Effector memory CD4-positive, alpha-beta T cell (primary cell): ENCODE data around the gene ARHGAP26.

Source experiments
- DNase-seq, 3 donors: peaks; one replicate each; pipeline ENCODE4 v3.0.0-alpha.2; 2020
- H3K27ac ChIP-seq: 2 replicates; pipeline ENCODE4 v1.7.0; 2013; ENCODE audit warnings: mild to moderate bottlenecking, low read length, moderate library complexity; ENCODE audit not compliant: insufficient read depth, poor library complexity, severe bottlenecking
- H3K27me3 ChIP-seq: replicated peaks from 2 replicates; pipeline ENCODE4 v1.7.0; 2013; ENCODE audit warnings: mild to moderate bottlenecking, low read length; ENCODE audit not compliant: insufficient read depth, control insufficient read depth, poor library complexity, severe bottlenecking
- H3K36me3 ChIP-seq: 2 replicates; pipeline ENCODE4 v1.7.0; 2013; ENCODE audit warnings: mild to moderate bottlenecking, low read length, moderate library complexity; ENCODE audit not compliant: control insufficient read depth, insufficient read depth
- H3K4me1 ChIP-seq: 2 replicates; pipeline ENCODE4 v1.7.0; 2013; ENCODE audit warnings: low read length, mild to moderate bottlenecking; ENCODE audit not compliant: control insufficient read depth, insufficient read depth, poor library complexity, severe bottlenecking
- H3K4me3 ChIP-seq: 2 replicates; pipeline ENCODE4 v1.7.0; 2013; ENCODE audit warnings: low read length, low read depth, mild to moderate bottlenecking; ENCODE audit not compliant: insufficient read depth, poor library complexity, severe bottlenecking
- H3K9me3 ChIP-seq: 2 replicates; pipeline ENCODE4 v1.7.0; 2013; ENCODE audit warnings: mild to moderate bottlenecking, low read length, moderate library complexity; ENCODE audit not compliant: control insufficient read depth

The ARHGAP26 gene

DNA sequence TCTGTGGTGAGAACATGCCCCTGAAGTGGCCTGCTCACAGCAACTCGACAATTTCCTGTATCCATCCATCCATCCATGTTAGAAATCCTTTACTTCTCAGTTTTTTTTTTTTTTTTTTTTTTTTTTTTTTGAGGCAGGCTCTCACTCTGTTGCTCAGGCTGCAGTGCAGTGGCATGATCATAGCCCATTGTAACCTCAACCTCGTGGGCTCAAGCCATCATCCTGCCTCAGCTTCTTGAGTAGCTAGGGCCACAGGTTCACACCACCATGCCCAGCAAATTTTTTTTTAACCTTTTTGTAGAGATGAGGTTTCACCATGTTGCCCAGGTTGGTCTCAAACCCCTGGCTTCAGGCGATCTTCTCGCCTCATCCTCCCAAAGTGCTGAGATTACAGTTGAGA, 259.1 kb downstream of the ARHGAP26 start:
- Histone ChIP-seq H3K9me3 (no peaks in the 10 kb centered on the region), H3K4me3 (no peak overlapping the region), H3K27ac (no peak overlapping the region), H3K27me3 (no peaks in the 10 kb centered on the region), H3K4me1 (peaks cover 12% of the 10 kb centered on the region), H3K36me3 (no peaks in the 10 kb centered on the region)
- DNase-seq: no peak

DNA sequence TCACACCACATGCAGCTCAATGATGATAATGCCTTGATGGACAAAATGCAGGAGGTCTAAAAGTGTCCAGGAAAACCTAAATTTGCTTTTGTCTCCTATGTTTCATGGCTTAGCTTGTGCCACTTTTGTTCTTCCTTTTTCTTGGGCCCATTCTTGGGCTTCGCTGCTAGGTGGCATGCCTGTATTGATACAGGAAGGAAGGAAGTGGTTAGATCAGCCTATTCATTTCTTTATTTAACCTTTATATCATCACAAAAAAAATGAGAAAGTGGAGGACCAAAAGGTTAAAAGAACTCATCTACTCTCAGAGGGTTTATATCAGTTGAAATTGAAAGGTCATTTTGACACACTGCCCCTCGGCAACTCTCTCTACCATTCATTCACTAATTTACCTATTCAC, 260.2 kb downstream of the ARHGAP26 start:
- Histone ChIP-seq H3K4me3 (no peak overlapping the region), H3K4me1 (peaks cover 12% of the 10 kb centered on the region), H3K9me3 (no peaks in the 10 kb centered on the region), H3K27ac (no peak overlapping the region), H3K27me3 (no peaks in the 10 kb centered on the region), H3K36me3 (no peaks in the 10 kb centered on the region)
- DNase-seq: no peak

DNA sequence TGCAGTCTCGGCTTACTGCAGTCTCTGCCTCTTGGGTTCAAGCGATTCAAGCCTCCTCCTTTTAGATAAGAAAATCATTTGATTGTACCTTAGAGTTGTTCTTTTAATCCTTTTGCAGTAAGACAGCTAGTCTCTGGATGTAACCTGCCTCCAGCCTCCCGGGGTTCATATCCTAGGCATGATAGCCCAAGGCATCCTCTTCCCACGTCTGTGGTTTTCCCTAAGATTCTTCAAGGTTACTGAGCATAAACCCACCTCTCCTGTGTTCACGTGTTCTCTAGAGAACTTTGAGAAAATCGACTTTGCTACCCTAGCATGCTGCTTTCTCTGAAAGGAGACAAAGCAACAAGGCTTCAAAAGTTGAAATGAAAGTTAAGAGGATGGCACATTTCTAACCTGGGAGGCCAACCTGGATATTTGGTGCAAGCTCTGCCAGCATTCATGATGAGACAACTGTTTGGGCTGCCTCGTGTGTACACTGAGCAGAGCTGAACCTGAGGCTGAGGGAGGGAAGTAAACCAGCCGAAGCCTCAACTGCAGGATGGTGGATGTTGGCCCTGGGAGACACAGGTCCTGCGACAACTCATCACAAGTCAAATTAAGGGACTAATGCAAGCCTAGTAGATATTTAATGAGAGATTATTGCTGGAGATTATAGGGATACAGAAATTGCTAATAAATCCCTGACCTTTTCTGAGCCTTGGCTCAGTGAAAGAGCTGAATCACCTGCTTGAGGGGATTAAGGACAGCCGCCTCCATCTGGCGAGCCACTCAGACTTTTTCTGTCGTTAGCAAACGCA, 261.8 kb downstream of the ARHGAP26 start:
- Histone ChIP-seq H3K27me3 (no peaks in the 10 kb centered on the region), H3K9me3 (no peaks in the 10 kb centered on the region), H3K27ac (no peak overlapping the region), H3K4me3 (no peak overlapping the region), H3K4me1 (peaks cover 12% of the 10 kb centered on the region), H3K36me3 (no peaks in the 10 kb centered on the region)
- DNase-seq: no peak

DNA sequence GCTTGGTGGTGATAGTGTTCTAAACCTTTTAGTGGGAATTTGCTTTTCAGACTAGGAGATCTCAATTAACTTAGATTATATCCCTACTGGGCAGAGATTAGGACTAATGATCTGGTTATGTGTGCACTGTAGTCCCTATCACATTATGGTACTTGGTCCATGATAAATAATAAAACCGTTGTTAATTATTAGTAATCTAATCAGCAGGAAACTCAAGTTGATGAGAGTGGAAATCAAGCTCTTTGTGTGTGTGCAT, 262.3 kb downstream of the ARHGAP26 start:
- Histone ChIP-seq H3K9me3 (no peaks in the 10 kb centered on the region), H3K27me3 (no peaks in the 10 kb centered on the region), H3K36me3 (no peaks in the 10 kb centered on the region), H3K27ac (no peak overlapping the region), H3K4me1 (peaks cover 12% of the 10 kb centered on the region), H3K4me3 (no peak overlapping the region)
- DNase-seq: no peak

DNA sequence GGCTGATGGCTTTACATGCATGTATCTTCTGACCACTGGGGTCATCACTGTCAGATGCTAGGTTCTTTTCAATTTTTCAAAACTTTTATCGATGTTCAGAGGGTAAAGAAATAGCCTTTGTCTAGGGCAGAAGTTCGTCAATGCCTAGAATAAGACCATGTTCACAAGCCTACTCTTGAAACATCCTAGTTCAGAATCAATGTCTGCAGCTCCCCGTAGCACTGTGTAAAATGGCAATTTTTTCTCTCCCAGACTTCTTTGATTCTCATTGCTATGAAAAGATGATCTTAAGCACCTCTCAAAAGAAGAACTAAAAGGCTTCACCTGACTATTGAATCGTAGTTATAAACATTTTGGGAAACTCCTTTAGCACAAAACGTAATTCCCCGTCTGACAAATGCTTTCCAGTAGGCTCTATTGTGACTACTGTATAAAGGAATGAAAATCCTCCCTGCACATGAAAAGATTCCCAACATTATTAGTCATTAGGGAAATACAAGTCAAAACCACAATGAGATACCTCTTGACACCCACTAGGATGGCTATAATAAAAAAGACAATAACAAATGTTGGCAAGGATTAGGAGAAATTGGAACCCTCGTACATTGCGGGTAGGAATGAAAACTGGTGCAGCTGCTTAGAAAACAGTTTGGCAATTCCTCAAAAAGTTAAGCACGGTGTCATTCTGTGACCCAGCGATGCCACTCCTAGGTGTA, 263.5 kb downstream of the ARHGAP26 start:
- Histone ChIP-seq H3K4me1 (peaks cover 12% of the 10 kb centered on the region), H3K4me3 (no peak overlapping the region), H3K27ac (no peak overlapping the region), H3K27me3 (no peaks in the 10 kb centered on the region), H3K36me3 (no peaks in the 10 kb centered on the region), H3K9me3 (no peaks in the 10 kb centered on the region)
- no peak for DNase-seq

DNA sequence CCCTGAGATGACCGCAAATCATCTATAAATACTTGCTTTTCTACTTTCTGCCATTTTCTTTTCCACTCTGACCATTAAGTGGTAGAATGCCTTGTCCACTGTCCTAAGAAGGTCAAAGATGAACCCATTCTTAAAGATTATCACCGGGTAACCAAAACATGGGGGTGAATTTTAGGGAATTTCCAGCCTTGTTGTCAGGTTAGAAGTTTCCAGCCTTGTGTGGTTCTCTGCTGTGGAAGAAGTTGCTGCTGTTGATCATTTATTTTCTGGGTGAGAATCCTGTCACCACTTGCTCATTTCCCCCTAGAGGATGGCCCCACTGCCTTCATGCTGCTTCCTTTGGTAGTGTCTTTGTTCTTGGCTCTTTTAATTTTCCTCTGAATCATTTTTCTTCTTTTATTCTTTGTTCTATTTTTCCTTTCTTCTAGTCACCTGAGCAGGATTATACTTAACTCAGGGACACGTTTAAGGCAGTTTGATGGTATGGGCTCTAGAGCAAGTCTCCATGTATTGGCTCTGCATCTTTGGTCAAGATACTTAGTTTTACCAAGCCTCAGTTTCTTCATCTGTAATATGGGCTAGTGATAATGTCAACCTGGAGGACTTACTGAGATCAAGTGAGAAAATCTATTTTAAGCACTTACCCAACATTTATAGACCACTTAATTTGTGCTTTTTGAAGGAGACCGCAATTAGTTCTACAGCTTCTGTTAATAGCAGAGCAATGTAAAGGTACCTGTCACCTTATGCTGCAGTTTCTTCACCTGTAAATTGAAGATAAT, 266.2 kb downstream of the ARHGAP26 start:
- Histone ChIP-seq H3K36me3 (no peaks in the 10 kb centered on the region), H3K27me3 (no peaks in the 10 kb centered on the region), H3K27ac (no peak overlapping the region), H3K4me1 (no peaks in the 10 kb centered on the region), H3K9me3 (no peaks in the 10 kb centered on the region), H3K4me3 (no peak overlapping the region)
- no peak for DNase-seq

DNA sequence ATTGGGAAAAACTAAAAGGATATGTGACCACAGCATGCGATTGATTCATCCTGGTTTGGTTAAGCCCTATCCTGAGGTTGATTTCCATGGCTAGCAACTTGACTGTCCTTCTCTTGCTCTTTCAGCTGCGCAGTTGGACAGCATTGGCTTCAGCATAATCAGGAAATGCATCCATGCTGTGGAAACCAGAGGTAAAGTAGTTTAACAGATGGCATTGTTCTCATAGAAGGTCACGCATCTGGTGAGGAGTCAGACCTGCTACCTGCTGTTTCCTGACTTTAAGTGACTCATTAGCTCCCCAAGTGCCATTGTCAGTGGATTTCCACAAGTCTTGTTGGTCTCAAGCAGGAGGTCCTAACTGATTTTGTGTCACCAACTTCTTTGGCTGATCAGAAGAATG, 266.9 kb downstream of the ARHGAP26 start:
- DNase-seq: no peak
- Histone ChIP-seq H3K27ac (no peak overlapping the region), H3K4me3 (no peak overlapping the region), H3K9me3 (no peaks in the 10 kb centered on the region), H3K4me1 (no peaks in the 10 kb centered on the region), H3K36me3 (peaks cover 5% of the 10 kb centered on the region), H3K27me3 (no peaks in the 10 kb centered on the region)

DNA sequence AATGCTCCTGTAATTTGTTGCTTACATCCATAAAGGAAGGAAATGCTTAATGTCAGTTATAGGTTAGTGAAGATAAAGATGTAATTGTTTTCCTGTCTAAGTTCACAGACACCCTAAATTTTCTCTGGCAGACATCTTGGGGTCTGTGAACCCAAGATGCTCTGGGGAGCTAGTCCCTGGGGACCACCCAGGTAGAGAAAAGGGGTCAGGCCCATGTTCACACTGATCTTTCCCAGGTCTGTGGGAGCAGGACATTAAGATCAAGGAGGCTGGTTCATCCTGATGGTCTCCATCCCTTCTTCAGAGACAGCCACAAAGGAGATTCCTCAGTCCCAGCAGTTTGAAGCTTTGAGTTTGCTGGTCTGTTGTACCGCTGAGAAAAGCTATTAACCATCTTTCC, 267.5 kb downstream of the ARHGAP26 start:
- no peaks in the 10 kb centered on the region for H3K4me1 ChIP-seq
- no peak overlapping the region for H3K4me3 ChIP-seq
- no peak for DNase-seq
- H3K36me3 ChIP-seq: peaks cover 5% of the 10 kb centered on the region
- no peak overlapping the region for H3K27ac ChIP-seq
- no peaks in the 10 kb centered on the region for H3K9me3 ChIP-seq
- no peaks in the 10 kb centered on the region for H3K27me3 ChIP-seq

DNA sequence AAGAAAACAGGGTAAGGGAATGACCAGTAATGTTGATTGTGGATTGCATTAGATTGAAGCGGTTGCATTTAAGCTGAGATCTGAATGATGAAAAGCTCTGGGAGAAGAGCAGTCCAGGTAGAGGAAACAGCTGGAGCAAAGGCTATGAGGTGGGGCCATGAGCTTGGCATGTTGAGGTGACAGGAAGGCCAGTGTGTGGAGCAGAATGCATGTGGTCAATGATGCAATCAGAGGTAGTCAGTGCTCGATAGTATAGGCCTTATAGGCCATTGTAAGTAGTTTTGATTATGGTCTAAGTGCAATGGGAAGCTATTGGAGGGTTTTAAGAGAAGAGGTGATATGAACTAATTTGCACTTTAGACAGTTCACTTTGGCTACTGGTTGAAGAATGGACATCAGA, 270.4 kb downstream of the ARHGAP26 start:
- Histone ChIP-seq H3K27ac (no peak overlapping the region), H3K9me3 (no peaks in the 10 kb centered on the region), H3K27me3 (no peaks in the 10 kb centered on the region), H3K4me1 (no peaks in the 10 kb centered on the region), H3K36me3 (peaks cover 5% of the 10 kb centered on the region), H3K4me3 (no peak overlapping the region)
- DNase-seq: no peak

DNA sequence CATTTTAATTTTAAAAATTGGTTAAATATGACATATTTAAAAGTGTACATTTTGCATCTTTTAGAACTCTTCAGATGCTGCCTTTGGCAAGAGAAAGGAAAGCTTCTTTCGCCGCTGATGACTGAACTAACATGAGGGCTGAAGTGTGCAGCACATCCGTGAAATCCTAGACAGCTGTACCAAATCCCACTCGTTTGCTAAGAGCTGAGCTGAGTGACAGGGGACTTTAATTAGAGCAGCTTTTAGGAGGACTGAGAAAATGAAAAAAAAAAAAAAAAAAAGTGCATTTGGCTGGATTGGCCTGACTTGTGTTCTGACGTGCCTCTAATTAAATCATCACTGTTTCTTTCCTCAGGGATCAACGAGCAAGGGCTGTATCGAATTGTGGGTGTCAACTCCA, 271.3 kb downstream of the ARHGAP26 start:
- Histone ChIP-seq H3K4me3 (no peak overlapping the region), H3K4me1 (no peaks in the 10 kb centered on the region), H3K27ac (no peak overlapping the region), H3K9me3 (no peaks in the 10 kb centered on the region), H3K27me3 (no peaks in the 10 kb centered on the region), H3K36me3 (peaks cover 5% of the 10 kb centered on the region)
- DNase-seq: no peak
